Spleen (tissue), 11 donors: ENCODE data around the gene MYO5B. TPM values are rescaled to one million over a fixed set of nuclear protein-coding genes. Genes with fewer than 3 reads are reported as not detected.
"Not testable (repeated sequence)": the region's sequence is repeated elsewhere in the genome, so short reads cannot be mapped to it uniquely, and the experiment has no call there.

Experiments
- DNase-seq: peaks from one replicate; pipeline ENCODE4 v3.0.0-alpha.2; 2020
- H3K27ac ChIP-seq, 8 donors: fragments of 200-600 bp; sonication (generic) in 7 of 8; 1 replicate in 4 of 8; 2 replicates in 4 of 8; pipeline versions ENCODE4 v1.5.0 to v1.8.0; 2016 to 2021; ENCODE audit warnings: inconsistent platforms in 4 of 8, mild to moderate bottlenecking in 4 of 8, moderate library complexity in 1 of 8
- H3K27me3 ChIP-seq, 7 donors: fragments of 200-600 bp; sonication (generic) in 6 of 7; replicated peaks in 1 of 7; 1 replicate in 4 of 7; 2 replicates in 3 of 7; pipeline versions ENCODE4 v1.5.0 to v1.8.0; 2016 to 2021; ENCODE audit warnings: inconsistent platforms in 3 of 7, mild to moderate bottlenecking in 1 of 7
- H3K36me3 ChIP-seq, 6 donors: fragments of 200-600 bp; sonication (generic) in 5 of 6; 1 replicate in 4 of 6; 2 replicates in 2 of 6; pipeline versions ENCODE4 v1.5.0 to v1.8.0; 2016 to 2021; ENCODE audit warnings: inconsistent platforms in 2 of 6
- H3K4me1 ChIP-seq, 6 donors: fragments of 200-600 bp; sonication (generic) in 5 of 6; 1 replicate in 3 of 6; 2 replicates in 3 of 6; pipeline versions ENCODE4 v1.5.0 to v1.8.0; 2016 to 2021; ENCODE audit warnings: inconsistent platforms in 3 of 6
- H3K4me3 ChIP-seq, 8 donors: fragments of 200-600 bp; sonication (generic) in 7 of 8; 1 replicate in 4 of 8; 2 replicates in 4 of 8; pipeline versions ENCODE4 v1.5.0 to v1.8.0; 2016 to 2021; ENCODE audit warnings: inconsistent platforms in 4 of 8, mild to moderate bottlenecking in 4 of 8, moderate library complexity in 2 of 8
- H3K9me3 ChIP-seq, 8 donors: fragments of 200-600 bp; sonication (generic) in 7 of 8; 1 replicate in 4 of 8; 2 replicates in 4 of 8; pipeline versions ENCODE4 v1.5.0 to v1.8.0; 2016 to 2021; ENCODE audit warnings: inconsistent platforms in 4 of 8
- POLR2A ChIP-seq, 3 donors: fragments of 450-650 bp; IDR thresholded peaks; one replicate each; pipeline ENCODE4 v1.5.1; 2017; ENCODE audit warnings: antibody characterized with exemption in 3 of 3, mild to moderate bottlenecking in 1 of 3
- POLR2AphosphoS5 ChIP-seq, 3 donors: sonication (generic); formaldehyde crosslinking; IDR thresholded peaks; one replicate each; pipeline ENCODE4 v1.5.1; 2017; ENCODE audit warnings: antibody characterized with exemption in 3 of 3
- WGBS, 5 donors: extraction: QIAGEN DNeasy Blood & Tissue Kit in 3 of 5; methylation state at CpG; one replicate each; pipeline versions ENCODE4 v1.1.5 to v1.1.7; 2013 to 2018; 5-methylcytosine and 5-hydroxymethylcytosine counted together
- intact Hi-C: fragments of 100-400 bp; cut with DNase I; formaldehyde crosslinking; loops from one replicate; pipeline ENCODE4 v1.15.0; 2023; ENCODE audit warnings: low total_unique reads
- polyA plus RNA-seq, 3 donors: library from polyadenylated mRNA; stranded (reverse); fragments of 200-250 nt; gene quantifications; one replicate each; pipeline ENCODE4 v1.2.1, GENCODE V29; 2013
- total RNA-seq, 7 donors: library from RNA; depleted of rRNA in 3 of 7; stranded (reverse); fragments of >200 nt in 3 of 7; fragmentation: NEBNext Ultra II Directional in 4 of 7; extraction: Animal tissue kit (Norgen Biotek cat#: 25700) in 4 of 7; gene quantifications; one replicate each; pipeline versions ENCODE4 v1.1.0 to v1.2.1, GENCODE V29; 2016 to 2021
- TF ChIP-seq, protein P1 (sequence below), 11 experiments: fragments of 200-600 bp in 7 of 11; fragments of 450-650 bp in 4 of 11; sonication (generic) in 4 of 11; IDR thresholded peaks in 8 of 11; conservative IDR thresholded peaks in 3 of 11; 1 replicate in 7 of 11; 2 replicates in 4 of 11; pipeline versions ENCODE4 v1.4.0 to v1.8.0; 2016 to 2021; ENCODE audit warnings: antibody characterized with exemption in 11 of 11, inconsistent platforms in 4 of 11, mild to moderate bottlenecking in 1 of 11
- donor health status: healthy with polysubstance abuse.
- donor health status: DM: no; HTN: no; CAD: no; lungs with moderate emphysema.
- donor health status: DM: no; HTN: no; CAD: no.
- donor health status: Bipolar disorder and iron deficiency.
- donor health status: healthy.
- donor health status: DM: no; HTN: no; CAD: no.
- donor health status: DM: yes; HTN: yes; CAD: no.

The MYO5B gene
- total and polyA plus RNA-seq, 10 donors: 0.74 to 6.0 (median 2.4) TPM

- TF ChIP-seq POLR2A (IDR thresholded peaks at IDR 0.05) (no peak), POLR2AphosphoS5 (IDR thresholded peaks at IDR 0.05) (no peak)
- TF ChIP-seq, protein P1, sequence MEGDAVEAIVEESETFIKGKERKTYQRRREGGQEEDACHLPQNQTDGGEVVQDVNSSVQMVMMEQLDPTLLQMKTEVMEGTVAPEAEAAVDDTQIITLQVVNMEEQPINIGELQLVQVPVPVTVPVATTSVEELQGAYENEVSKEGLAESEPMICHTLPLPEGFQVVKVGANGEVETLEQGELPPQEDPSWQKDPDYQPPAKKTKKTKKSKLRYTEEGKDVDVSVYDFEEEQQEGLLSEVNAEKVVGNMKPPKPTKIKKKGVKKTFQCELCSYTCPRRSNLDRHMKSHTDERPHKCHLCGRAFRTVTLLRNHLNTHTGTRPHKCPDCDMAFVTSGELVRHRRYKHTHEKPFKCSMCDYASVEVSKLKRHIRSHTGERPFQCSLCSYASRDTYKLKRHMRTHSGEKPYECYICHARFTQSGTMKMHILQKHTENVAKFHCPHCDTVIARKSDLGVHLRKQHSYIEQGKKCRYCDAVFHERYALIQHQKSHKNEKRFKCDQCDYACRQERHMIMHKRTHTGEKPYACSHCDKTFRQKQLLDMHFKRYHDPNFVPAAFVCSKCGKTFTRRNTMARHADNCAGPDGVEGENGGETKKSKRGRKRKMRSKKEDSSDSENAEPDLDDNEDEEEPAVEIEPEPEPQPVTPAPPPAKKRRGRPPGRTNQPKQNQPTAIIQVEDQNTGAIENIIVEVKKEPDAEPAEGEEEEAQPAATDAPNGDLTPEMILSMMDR (IDR thresholded peaks at IDR 0.05 in 8 of 11, conservative IDR thresholded peaks at IDR 0.05 in 3 of 11): no peak
- WGBS, 5 donors: 88 to 94% (median 93%) methylated on average over 4 of the region's 4 CpGs
- intact Hi-C loops: no loop called here
Observed at GRCh38 chr18:49838381-49838780, 356.6 kb downstream of the MYO5B start.

DNA sequence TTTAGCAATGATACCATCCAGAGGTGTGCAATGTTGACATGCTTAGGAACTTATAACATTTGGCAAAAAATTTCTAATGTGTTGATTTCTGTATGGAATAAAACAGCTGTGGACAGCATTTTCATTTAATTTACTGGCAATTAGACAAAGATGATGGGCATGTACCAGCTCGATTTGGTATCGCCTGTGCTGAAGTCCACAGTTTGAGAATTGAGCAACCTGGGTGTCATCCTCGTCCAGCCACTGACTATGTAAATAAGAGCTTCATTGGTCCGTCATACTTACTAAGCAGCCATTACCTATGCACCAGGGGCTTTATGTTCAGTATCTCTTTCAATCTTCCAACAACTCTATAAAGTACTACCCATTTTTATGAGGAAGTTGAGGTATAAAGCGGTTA, 357.1 kb downstream of the MYO5B start:
- Histone ChIP-seq H3K36me3 (peaks cover 0 to 22% (median 0%) of the 10 kb centered on the region in 6 donors), H3K9me3 (no peaks in the 10 kb centered on the region), H3K27ac (no peak overlapping the region), H3K4me3 (no peak overlapping the region), H3K4me1 (no peaks in the 10 kb centered on the region), H3K27me3 (peaks cover 0 to 5% (median 0%) of the 10 kb centered on the region in 7 donors)
- TF ChIP-seq, protein P1 (IDR thresholded peaks at IDR 0.05 in 8 of 11, conservative IDR thresholded peaks at IDR 0.05 in 3 of 11): no peak
- TF ChIP-seq POLR2A (IDR thresholded peaks at IDR 0.05): no peak
- TF ChIP-seq POLR2AphosphoS5 (IDR thresholded peaks at IDR 0.05): no peak
- DNase-seq: no peak
- intact Hi-C loops: no loop called here
- 76 to 91% (median 85%) methylated on average over 5 of the region's 5 CpGs for WGBS, 5 donors

More at GRCh38 chr18:49838381-49838780, 356.6 kb downstream of the MYO5B start:
- Histone ChIP-seq H3K27me3 (peaks cover 0 to 5% (median 0%) of the 10 kb centered on the region in 7 donors), H3K27ac (no peak overlapping the region), H3K9me3 (no peaks in the 10 kb centered on the region), H3K4me3 (no peak overlapping the region), H3K4me1 (no peaks in the 10 kb centered on the region), H3K36me3 (peaks cover 0 to 24% (median 0%) of the 10 kb centered on the region in 6 donors)
- DNase-seq: no peak

DNA sequence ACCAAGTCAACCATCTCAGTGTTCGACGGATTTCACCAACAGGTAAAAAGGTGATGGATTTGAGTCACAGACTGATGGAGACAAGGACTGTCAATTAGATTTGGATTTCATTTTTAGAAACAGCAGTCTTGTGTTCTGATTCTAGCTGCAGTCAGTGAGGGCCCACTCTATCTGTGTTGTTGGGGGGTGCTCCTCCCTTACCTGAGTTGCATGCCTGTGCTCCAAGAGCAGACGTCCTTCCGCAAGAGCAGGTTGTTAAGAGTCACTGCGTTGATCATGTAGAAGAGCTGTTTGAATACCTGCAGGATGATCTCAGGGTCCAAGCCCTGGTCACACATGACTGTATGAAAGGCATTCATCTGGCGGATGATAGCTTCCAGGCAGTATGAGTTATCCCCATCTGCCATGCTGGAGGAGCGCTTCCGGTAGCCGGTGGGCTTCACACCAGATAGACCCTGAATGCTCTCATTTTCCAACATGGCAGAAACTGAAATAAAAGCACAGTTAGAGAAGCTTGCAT, 357.6 kb downstream of the MYO5B start:
- H3K9me3 ChIP-seq, H3K4me3 ChIP-seq, DNase-seq, intact Hi-C loops, H3K4me1 ChIP-seq, H3K27ac ChIP-seq, H3K27me3 ChIP-seq: not testable (repeated sequence)
- whole genome bisulfite sequencing, 5 donors: 93 to 98% (median 97%) methylated on average over 9 of the region's 9 CpGs
- H3K36me3 ChIP-seq: peaks cover 0 to 17% (median 0%) of the 10 kb centered on the region in 6 donors

DNA sequence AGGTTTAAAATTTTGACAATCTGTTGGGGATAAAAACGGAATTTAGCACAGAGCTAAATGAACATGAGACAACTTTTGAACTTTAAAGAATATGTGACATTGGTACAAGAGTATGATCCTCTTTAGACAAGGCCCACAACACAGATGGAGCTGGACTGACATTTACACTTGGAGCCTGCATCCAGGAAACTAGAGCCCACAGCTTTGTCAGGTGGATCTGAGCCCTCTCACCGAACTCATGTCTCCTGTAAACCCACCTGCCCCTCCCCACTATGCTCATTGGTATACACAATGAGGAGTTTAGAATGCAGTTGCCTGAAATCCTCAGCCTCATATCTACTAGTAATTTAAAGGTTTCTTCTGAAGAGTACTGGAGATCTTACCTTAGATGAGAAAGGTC, 359.5 kb downstream of the MYO5B start:
- Histone ChIP-seq H3K9me3 (peaks cover 0 to 8% (median 3%) of the 10 kb centered on the region in 8 donors), H3K27me3 (no peaks in the 10 kb centered on the region), H3K27ac (no peak overlapping the region), H3K36me3 (peaks cover 0 to 17% (median 0%) of the 10 kb centered on the region in 6 donors), H3K4me1 (no peaks in the 10 kb centered on the region), H3K4me3 (no peak overlapping the region)
- 85 to 91% (median 89%) methylated on average over 2 of the region's 2 CpGs for WGBS, 5 donors
- DNase-seq: no peak
- TF ChIP-seq POLR2AphosphoS5 (IDR thresholded peaks at IDR 0.05) (no peak), POLR2A (IDR thresholded peaks at IDR 0.05) (no peak)
- TF ChIP-seq, protein P1 (IDR thresholded peaks at IDR 0.05 in 8 of 11, conservative IDR thresholded peaks at IDR 0.05 in 3 of 11): no peak
- intact Hi-C loops: no loop called here
